ENCODE results near the gene TIMELESS.
"Not testable (repeated sequence)": the region's sequence is repeated elsewhere in the genome, so short reads cannot be mapped to it uniquely, and the experiment has no call there.

The TIMELESS gene

GRCh38 chr12:56448860-56449621, at the start of gene TIMELESS:
TIMELESS (minus strand) TSS chr12:56449426; CDS start chr12:56434170, 15,256 bp downstream.
- peaks cover 29% of the 10 kb centered on the region for H3K79me2 ChIP-seq (ENCODE audit: low read length)
- H3K36me3 ChIP-seq (replicated peaks; ENCODE audit: insufficient read depth, low read length), result no peaks in the 10 kb centered on the region
- TF ChIP-seq CTCF (IDR thresholded peaks at IDR 0.05; ENCODE audit: low read length) (no peak), EZH2 (optimal IDR thresholded peaks at IDR 0.05; ENCODE audit: low read depth, low read length) (no peak), EZH2phosphoT487 (IDR thresholded peaks at IDR 0.05; ENCODE audit: low read length) (no peak)
- 0 out of 2 replicates have a peak, but pooled peaks cover 6% of the 10 kb centered on the region for H3K4me1 ChIP-seq (ENCODE audit: low read length)
- peak within 1 kb of the TSS; percentile 83 for H3K27ac ChIP-seq (ENCODE audit: low read length)
- H3K27me3 ChIP-seq (replicated peaks; ENCODE audit: insufficient read depth, low read length), result no peaks in the 10 kb centered on the region
- peak within 1 kb of the TSS; percentile 83 for H3K4me2 ChIP-seq (ENCODE audit: low read depth, low read length)
- no peaks in the 10 kb centered on the region for H3F3A ChIP-seq (ENCODE audit: insufficient read depth, low read length)
- H3K4me3 ChIP-seq (ENCODE audit: low read length), result peak within 1 kb of the TSS; percentile 93
- H3K9ac ChIP-seq (ENCODE audit: low read length), result peak within 1 kb of the TSS; percentile 85
- H3K9me2 ChIP-seq (replicated peaks; ENCODE audit: insufficient read depth, low read length), result no peaks in the 10 kb centered on the region
- no peaks in the 10 kb centered on the region for H3K9me3 ChIP-seq (replicated peaks; ENCODE audit: insufficient read depth, low read length)
- no peaks in the 10 kb centered on the region for H4K20me1 ChIP-seq (ENCODE audit: insufficient read depth, low read length)
- DNase-seq, result peak; percentile 92
- peak within 1 kb of the TSS; percentile 97 for H2AFZ ChIP-seq (ENCODE audit: low read length)

- not testable (repeated sequence) for H3K4me3 ChIP-seq (ENCODE audit: low read length); H3K36me3 ChIP-seq (replicated peaks; ENCODE audit: insufficient read depth, low read length); H3K9me2 ChIP-seq (replicated peaks; ENCODE audit: insufficient read depth, low read length); H3K4me1 ChIP-seq (ENCODE audit: low read length); H2AFZ ChIP-seq (ENCODE audit: low read length); H3K27me3 ChIP-seq (replicated peaks; ENCODE audit: insufficient read depth, low read length); H3K27ac ChIP-seq (ENCODE audit: low read length); H3K4me2 ChIP-seq (ENCODE audit: low read depth, low read length); H3K79me2 ChIP-seq (ENCODE audit: low read length); H3F3A ChIP-seq (ENCODE audit: insufficient read depth, low read length); H3K9me3 ChIP-seq (replicated peaks; ENCODE audit: insufficient read depth, low read length); H4K20me1 ChIP-seq (ENCODE audit: insufficient read depth, low read length); H3K9ac ChIP-seq (ENCODE audit: low read length); DNase-seq
These were observed 49.1 kb upstream of the TIMELESS start for GRCh38 chr12:56498126-56498902.

GRCh38 chr12:56496704-56497103, 47.5 kb upstream of the TIMELESS start:
- peak; percentile 29 for DNase-seq
- not testable (repeated sequence) for H3K4me2 ChIP-seq (ENCODE audit: low read depth, low read length); H3K27ac ChIP-seq (ENCODE audit: low read length); H3F3A ChIP-seq (ENCODE audit: insufficient read depth, low read length); H3K9ac ChIP-seq (ENCODE audit: low read length); H3K79me2 ChIP-seq (ENCODE audit: low read length); H3K27me3 ChIP-seq (replicated peaks; ENCODE audit: insufficient read depth, low read length); H3K4me1 ChIP-seq (ENCODE audit: low read length); H3K36me3 ChIP-seq (replicated peaks; ENCODE audit: insufficient read depth, low read length); H2AFZ ChIP-seq (ENCODE audit: low read length); H4K20me1 ChIP-seq (ENCODE audit: insufficient read depth, low read length); H3K9me2 ChIP-seq (replicated peaks; ENCODE audit: insufficient read depth, low read length); H3K4me3 ChIP-seq (ENCODE audit: low read length); H3K9me3 ChIP-seq (replicated peaks; ENCODE audit: insufficient read depth, low read length)
- TF ChIP-seq CTCF (IDR thresholded peaks at IDR 0.05; ENCODE audit: low read length), result peak; percentile 21; the same call in 1 of the 2 replicates

- H3K9me2 ChIP-seq (replicated peaks; ENCODE audit: insufficient read depth, low read length); DNase-seq; H3K4me3 ChIP-seq (ENCODE audit: low read length); H3K27me3 ChIP-seq (replicated peaks; ENCODE audit: insufficient read depth, low read length); H3K36me3 ChIP-seq (replicated peaks; ENCODE audit: insufficient read depth, low read length); H2AFZ ChIP-seq (ENCODE audit: low read length); H4K20me1 ChIP-seq (ENCODE audit: insufficient read depth, low read length); H3F3A ChIP-seq (ENCODE audit: insufficient read depth, low read length); H3K4me2 ChIP-seq (ENCODE audit: low read depth, low read length); H3K4me1 ChIP-seq (ENCODE audit: low read length); H3K27ac ChIP-seq (ENCODE audit: low read length); H3K9ac ChIP-seq (ENCODE audit: low read length); H3K9me3 ChIP-seq (replicated peaks; ENCODE audit: insufficient read depth, low read length); H3K79me2 ChIP-seq (ENCODE audit: low read length): not testable (repeated sequence)
These were observed 45.3 kb upstream of the TIMELESS start for GRCh38 chr12:56494481-56494880.

GRCh38 chr12:56494106-56494415, 44.8 kb upstream of the TIMELESS start:
- not testable (repeated sequence) for H4K20me1 ChIP-seq (ENCODE audit: insufficient read depth, low read length); H3F3A ChIP-seq (ENCODE audit: insufficient read depth, low read length); H3K9ac ChIP-seq (ENCODE audit: low read length); H3K9me2 ChIP-seq (replicated peaks; ENCODE audit: insufficient read depth, low read length); H3K4me2 ChIP-seq (ENCODE audit: low read depth, low read length); H3K27me3 ChIP-seq (replicated peaks; ENCODE audit: insufficient read depth, low read length); H2AFZ ChIP-seq (ENCODE audit: low read length); H3K4me1 ChIP-seq (ENCODE audit: low read length); H3K36me3 ChIP-seq (replicated peaks; ENCODE audit: insufficient read depth, low read length); H3K79me2 ChIP-seq (ENCODE audit: low read length); H3K27ac ChIP-seq (ENCODE audit: low read length); H3K4me3 ChIP-seq (ENCODE audit: low read length); H3K9me3 ChIP-seq (replicated peaks; ENCODE audit: insufficient read depth, low read length); DNase-seq

GRCh38 chr12:56493409-56494105, 44.3 kb upstream of the TIMELESS start:
- not testable (repeated sequence) for H3K9me3 ChIP-seq (replicated peaks; ENCODE audit: insufficient read depth, low read length); H2AFZ ChIP-seq (ENCODE audit: low read length); H3F3A ChIP-seq (ENCODE audit: insufficient read depth, low read length); H4K20me1 ChIP-seq (ENCODE audit: insufficient read depth, low read length); H3K4me1 ChIP-seq (ENCODE audit: low read length); H3K27ac ChIP-seq (ENCODE audit: low read length); H3K4me3 ChIP-seq (ENCODE audit: low read length); H3K79me2 ChIP-seq (ENCODE audit: low read length); H3K9ac ChIP-seq (ENCODE audit: low read length); H3K27me3 ChIP-seq (replicated peaks; ENCODE audit: insufficient read depth, low read length); H3K4me2 ChIP-seq (ENCODE audit: low read depth, low read length); DNase-seq; H3K9me2 ChIP-seq (replicated peaks; ENCODE audit: insufficient read depth, low read length); H3K36me3 ChIP-seq (replicated peaks; ENCODE audit: insufficient read depth, low read length)
